ENCODE results near the gene TRPC4. TPM values are rescaled to one million over a fixed set of nuclear protein-coding genes. Genes with fewer than 3 reads are reported as not detected.

TRPC4 gene
- polyA plus RNA-seq, 2 of the 4 experiments (the other 2 are of a cell fraction), result 0.04 to 0.05 TPM

GRCh38 chr13:37667702-37668101, 201.9 kb downstream of the TRPC4 start:
- ChIA-PET CTCF (no interaction called here), POLR2A (no interaction called here)
- Histone ChIP-seq H3K27ac (no peak overlapping the region), H3K9me3 (no peaks in the 10 kb centered on the region), H3K4me3 (no peak overlapping the region), H3K4me2 (no peak overlapping the region), H3K4me1 (no peaks in the 10 kb centered on the region)
- TF ChIP-seq FOSL2 (IDR thresholded peaks at IDR 0.05) (no peak), FOSL2 (CRISPR knock-in tag; IDR thresholded peaks at IDR 0.05) (no peak), FOXS1 (CRISPR knock-in tag; IDR thresholded peaks at IDR 0.05) (no peak), RAD21 (conservative IDR thresholded peaks at IDR 0.05 in 1 of 2, IDR thresholded peaks at IDR 0.05 in 1 of 2) (no peak), BCL3 (IDR thresholded peaks at IDR 0.05) (no peak), HOXB5 (CRISPR knock-in tag; IDR thresholded peaks at IDR 0.05) (no peak), REST (IDR thresholded peaks at IDR 0.05) (no peak), RFX5 (IDR thresholded peaks at IDR 0.05) (no peak), ZSCAN20 (CRISPR knock-in tag; IDR thresholded peaks at IDR 0.05) (no peak), SMC3 (IDR thresholded peaks at IDR 0.05) (no peak), CBX2 (IDR thresholded peaks at IDR 0.05; ENCODE audit: borderline replicate concordance, low read depth) (no peak), HOXB13 (CRISPR knock-in tag; IDR thresholded peaks at IDR 0.05; ENCODE audit: low read depth) (no peak), EP300 (IDR thresholded peaks at IDR 0.05) (no peak), ZC3H11A (IDR thresholded peaks at IDR 0.05) (no peak), BHLHE40 (IDR thresholded peaks at IDR 0.05; ENCODE audit: low read depth, low read length) (no peak), CTCF (IDR thresholded peaks at IDR 0.05) (no peak)
- WGBS (ENCODE audit: missing lambda C conversion rate), result 9% methylated on average over 3 of the region's 3 CpGs
- no peak for FAIRE-seq
- no peak for ATAC-seq
- no peak for DNase-seq (ENCODE audit: low read depth in 1 of 2, low spot score in 1 of 2)

GRCh38 chr13:37666036-37666435, 203.5 kb downstream of the TRPC4 start:
- FAIRE-seq (no peak), ATAC-seq (no peak), DNase-seq (ENCODE audit: low read depth in 1 of 2, low spot score in 1 of 2) (no peak)
- no peaks in the 10 kb centered on the region for H3K9me3 ChIP-seq
- H3K27ac ChIP-seq, result no peak overlapping the region
- no peak overlapping the region for H3K4me2 ChIP-seq
- ChIA-PET POLR2A (no interaction called here), CTCF (no interaction called here)
- H3K4me3 ChIP-seq, result no peak overlapping the region
- WGBS (ENCODE audit: missing lambda C conversion rate), result 80% methylated on average over 2 of the region's 2 CpGs
- no peak for TF ChIP-seq HES2 (IDR thresholded peaks at IDR 0.05)
- TF ChIP-seq CEBPB (IDR thresholded peaks at IDR 0.05), result no peak
- no peak for TF ChIP-seq CBX8 (IDR thresholded peaks at IDR 0.05)
- no peak for TF ChIP-seq E2F6 (IDR thresholded peaks at IDR 0.05; ENCODE audit: borderline replicate concordance, low read depth)
- no peak for TF ChIP-seq MAFK (IDR thresholded peaks at IDR 0.05; ENCODE audit: partially characterized antibody)
- TF ChIP-seq JUNB (IDR thresholded peaks at IDR 0.05), result no peak
- TF ChIP-seq BHLHE40 (IDR thresholded peaks at IDR 0.05; ENCODE audit: low read depth, low read length), result no peak
- TF ChIP-seq TP53 (CRISPR knock-in tag; IDR thresholded peaks at IDR 0.05), result no peak
- TF ChIP-seq FOSB (CRISPR knock-in tag; IDR thresholded peaks at IDR 0.05), result no peak
- TF ChIP-seq HOXA7 (CRISPR knock-in tag; IDR thresholded peaks at IDR 0.05), result no peak
- no peak for TF ChIP-seq NPAS2 (CRISPR knock-in tag; IDR thresholded peaks at IDR 0.05; ENCODE audit: borderline replicate concordance)
- TF ChIP-seq MAZ (IDR thresholded peaks at IDR 0.05; ENCODE audit: borderline replicate concordance, low read depth, low read length), result no peak
- TF ChIP-seq NFE2L2 (conservative IDR thresholded peaks at IDR 0.05; ENCODE audit: low read length), result no peak
- no peak for TF ChIP-seq BCL3 (IDR thresholded peaks at IDR 0.05)
- TF ChIP-seq KDM1A (IDR thresholded peaks at IDR 0.05; ENCODE audit: low read depth), result no peak
- TF ChIP-seq RFX5 (IDR thresholded peaks at IDR 0.05), result no peak
- no peak for TF ChIP-seq POLR2A (IDR thresholded peaks at IDR 0.05; ENCODE audit: low read length)
- TF ChIP-seq ZNF302 (CRISPR knock-in tag; IDR thresholded peaks at IDR 0.05), result no peak
- H3K4me1 ChIP-seq, result no peaks in the 10 kb centered on the region

Measured in A549 (cell line).